Prostate gland (tissue), 2 donors: ENCODE measurements around the gene RAB28.

Experiments
- CTCF ChIP-seq, 4 experiments: fragments of 200-600 bp in 2 of 4; fragments of 450-650 bp in 2 of 4; sonication (generic) in 2 of 4; IDR thresholded peaks; 1 replicate in 3 of 4; 2 replicates in 1 of 4; pipeline ENCODE4 v1.5.1; 2016 to 2019; ENCODE audit warnings: antibody characterized with exemption in 4 of 4, mild to moderate bottlenecking in 2 of 4, moderate library complexity in 2 of 4
- POLR2A ChIP-seq: fragments of 450-650 bp; IDR thresholded peaks from one replicate; pipeline ENCODE4 v1.6.1; 2016; ENCODE audit warnings: antibody characterized with exemption, mild to moderate bottlenecking
- POLR2AphosphoS5 ChIP-seq: sonication (generic); formaldehyde crosslinking; IDR thresholded peaks from one replicate; pipeline ENCODE4 v1.6.1; 2017; ENCODE audit warnings: antibody characterized with exemption

GRCh38 chr4:13328591-13328990 is 155.5 kb downstream of the RAB28 start:
- TF ChIP-seq CTCF (IDR thresholded peaks at IDR 0.05) = no peak
- no peak for TF ChIP-seq POLR2A
- no peak for TF ChIP-seq POLR2AphosphoS5
